ENCODE data around the gene CBLN1. TPM values are rescaled to one million over a fixed set of nuclear protein-coding genes. Genes with fewer than 3 reads are reported as not detected.

The CBLN1 gene
- total RNA-seq, 1 experiment from 2014 or later = not detected

DNA sequence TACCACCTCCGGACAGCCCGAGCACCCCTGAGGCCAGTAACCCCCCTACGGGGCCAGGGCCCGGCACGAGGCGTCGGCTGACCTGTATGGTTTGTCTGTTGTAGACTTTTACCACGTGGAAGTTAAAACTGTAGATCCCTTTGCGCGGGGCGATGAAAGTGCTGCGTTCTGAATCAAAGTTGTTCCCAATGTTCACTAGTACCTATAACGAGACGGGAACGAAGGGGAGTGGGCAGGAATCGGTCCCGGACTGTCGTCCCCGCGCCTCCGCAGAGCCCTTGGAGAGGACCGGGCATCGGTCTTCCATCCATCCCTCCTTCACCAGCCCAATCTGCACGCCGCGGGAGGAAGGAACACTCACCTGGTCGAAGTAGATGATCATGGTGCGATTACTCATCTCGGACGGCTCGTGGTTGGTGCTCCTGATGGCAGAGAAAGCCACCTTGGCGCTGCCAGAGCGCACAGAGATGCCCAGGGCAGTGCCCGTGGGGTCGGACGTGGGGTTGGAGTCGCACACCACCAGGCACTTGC lies 732 bp downstream of the CBLN1 start:
- peaks cover 24% of the 10 kb centered on the region for H3K27me3 ChIP-seq
- no peak for DNase-seq
- no peaks in the 10 kb centered on the region for H3K9me3 ChIP-seq
- H3K4me3 ChIP-seq = no peak overlapping the region
- H3K36me3 ChIP-seq = no peaks in the 10 kb centered on the region

DNA sequence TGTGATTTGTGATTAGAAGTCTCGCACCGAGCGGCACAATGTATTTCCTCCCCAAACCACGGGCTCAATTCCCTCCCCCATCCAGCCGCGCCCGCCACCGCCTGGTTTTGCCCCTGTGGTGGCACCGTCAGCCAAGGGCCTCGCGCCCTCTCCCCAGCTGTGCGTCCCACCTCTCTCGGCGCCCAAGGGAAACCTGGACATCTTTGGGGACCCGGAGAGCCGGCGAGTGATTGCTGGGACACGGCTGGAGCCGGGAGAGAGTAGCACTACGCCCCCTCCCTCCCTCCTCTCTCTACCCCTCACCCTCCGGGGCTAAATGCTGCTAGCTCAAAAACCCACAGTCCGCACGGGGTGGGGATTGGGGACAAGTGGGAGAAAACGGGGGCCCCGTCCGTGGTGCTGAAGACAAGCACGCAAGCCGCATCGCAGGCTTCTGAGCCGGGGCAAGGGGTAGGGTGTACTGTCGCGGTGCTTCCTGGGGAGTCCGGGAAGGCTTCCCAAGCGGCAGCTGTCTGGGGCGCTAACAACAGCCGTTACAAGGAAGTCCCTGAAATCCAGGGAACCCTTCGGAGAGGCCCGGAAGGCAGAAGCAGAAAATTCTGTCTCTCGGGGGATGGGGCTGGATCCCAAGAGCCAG lies 1.4 kb downstream of the CBLN1 start:
- Histone ChIP-seq H3K9me3 (no peaks in the 10 kb centered on the region), H3K27me3 (peaks cover 24% of the 10 kb centered on the region), H3K4me3 (no peak overlapping the region), H3K36me3 (no peaks in the 10 kb centered on the region)
- no peak for DNase-seq

DNA sequence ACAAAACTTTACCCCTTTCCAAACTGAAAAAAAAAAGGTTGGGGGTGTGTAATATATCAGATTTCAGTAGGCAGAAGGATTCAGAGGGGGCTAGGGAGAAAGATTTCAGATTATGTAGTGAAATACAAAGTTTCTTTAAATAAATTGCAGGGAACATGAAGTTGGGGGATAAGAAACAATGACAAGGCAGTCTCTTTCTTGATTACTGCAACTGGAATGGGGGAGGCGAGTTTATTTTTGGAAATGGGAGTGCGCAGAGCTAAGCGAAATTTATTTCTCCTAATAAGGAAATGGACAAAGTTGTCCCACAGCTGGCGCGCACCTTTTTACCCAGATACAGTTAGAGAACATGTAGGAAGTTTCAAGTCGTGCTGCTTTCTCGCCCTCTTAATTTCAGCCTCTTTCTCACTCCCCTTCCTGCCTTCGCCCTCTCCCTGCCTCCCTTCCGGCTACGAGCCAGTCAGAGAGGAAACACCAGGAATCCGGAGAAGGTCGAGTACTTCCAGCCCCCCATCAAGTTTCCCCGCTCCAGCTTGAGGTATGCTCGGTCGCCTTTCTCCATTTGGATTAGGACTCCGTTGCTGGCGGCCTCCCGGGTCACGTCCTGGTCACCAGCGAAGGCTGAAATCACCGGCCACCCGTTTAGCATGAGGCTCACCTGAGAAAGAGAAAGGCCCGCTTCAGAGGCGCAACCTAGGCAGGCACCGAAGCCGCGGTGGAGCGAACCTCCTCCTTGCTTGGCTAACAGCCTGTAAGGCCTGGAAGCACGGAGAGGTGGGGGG lies 2.5 kb downstream of the CBLN1 start:
- H3K9me3 ChIP-seq = no peaks in the 10 kb centered on the region
- DNase-seq = no peak
- H3K4me3 ChIP-seq = no peak overlapping the region
- no peaks in the 10 kb centered on the region for H3K36me3 ChIP-seq
- peaks cover 20% of the 10 kb centered on the region for H3K27me3 ChIP-seq

DNA sequence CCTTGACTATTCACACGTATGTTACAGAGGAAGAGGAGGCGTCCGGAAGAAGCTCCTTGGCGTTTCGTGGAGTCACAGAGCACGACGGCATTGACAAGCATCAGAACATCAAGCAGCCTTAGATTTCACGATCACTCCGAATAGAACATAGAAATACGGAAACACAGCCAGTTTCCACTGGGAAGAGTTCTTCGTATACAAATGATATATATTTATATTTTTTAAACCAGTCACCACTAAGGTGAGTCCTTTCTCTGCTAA lies 3.1 kb downstream of the CBLN1 start:
- Histone ChIP-seq H3K36me3 (no peaks in the 10 kb centered on the region), H3K9me3 (no peaks in the 10 kb centered on the region), H3K4me3 (no peak overlapping the region), H3K27me3 (peaks cover 19% of the 10 kb centered on the region)
- no peak for DNase-seq

DNA sequence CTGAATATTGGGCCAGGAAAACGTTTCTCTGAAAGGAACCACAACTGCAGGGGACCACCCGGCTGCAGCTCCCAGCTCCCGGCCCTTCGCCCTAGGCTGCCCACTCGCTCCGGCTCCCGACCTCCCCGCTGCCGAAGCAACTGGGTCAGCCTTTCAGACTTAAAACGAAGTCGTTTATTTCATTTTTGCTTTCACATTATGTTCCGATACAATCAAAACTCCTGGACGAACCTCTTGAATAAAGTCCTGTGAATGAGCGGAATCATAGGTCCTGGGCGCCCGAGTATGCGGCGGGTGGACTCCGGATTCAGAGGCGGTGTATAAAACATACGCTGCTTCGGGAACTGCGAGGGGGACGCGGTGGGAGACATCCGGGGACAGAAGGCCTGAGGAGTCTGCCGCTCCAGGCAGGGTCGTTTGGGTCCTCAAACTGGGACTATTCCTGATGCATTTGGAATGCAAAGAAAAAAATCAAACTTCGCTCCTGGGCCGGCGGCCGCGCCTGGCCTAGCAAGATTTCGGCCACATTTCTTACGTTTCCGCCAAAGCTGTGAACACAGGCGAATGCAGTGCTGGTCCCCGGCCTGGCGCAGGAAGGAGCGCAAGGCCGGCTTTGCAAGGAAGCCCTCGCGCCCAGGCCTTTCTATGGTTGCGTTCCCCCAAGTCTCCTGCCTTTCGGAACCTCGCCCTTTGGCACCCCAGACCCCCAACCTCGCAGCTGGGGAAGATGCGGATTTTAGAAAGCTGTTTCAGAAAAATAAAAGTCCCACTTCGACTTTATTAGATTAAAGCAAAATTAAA lies 3.7 kb downstream of the CBLN1 start:
- no peaks in the 10 kb centered on the region for H3K9me3 ChIP-seq
- H3K36me3 ChIP-seq = no peaks in the 10 kb centered on the region
- H3K4me3 ChIP-seq = no peak overlapping the region
- peaks cover 15% of the 10 kb centered on the region for H3K27me3 ChIP-seq
- no peak for DNase-seq

DNA sequence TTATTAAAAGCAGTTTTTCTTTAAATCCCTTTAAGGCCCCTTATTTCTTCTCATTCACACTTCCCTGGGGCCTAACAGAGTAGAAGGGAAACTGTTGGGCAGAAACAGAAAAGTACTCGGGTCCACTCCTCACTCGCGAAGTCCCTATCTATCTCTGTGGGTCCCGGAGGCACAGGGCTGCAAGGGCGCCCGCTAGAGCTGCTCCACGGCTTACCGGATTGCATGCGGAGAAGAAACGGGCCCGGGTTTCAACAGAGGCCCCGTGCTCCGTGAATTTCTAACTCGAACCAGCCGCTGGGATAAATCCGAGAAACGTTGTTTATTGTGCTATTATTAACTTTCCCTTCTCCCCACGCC lies 4.3 kb downstream of the CBLN1 start:
- DNase-seq = no peak
- Histone ChIP-seq H3K36me3 (no peaks in the 10 kb centered on the region), H3K9me3 (no peaks in the 10 kb centered on the region), H3K4me3 (no peak overlapping the region), H3K27me3 (peaks cover 10% of the 10 kb centered on the region; the same call in 1 of the 2 replicates)

DNA sequence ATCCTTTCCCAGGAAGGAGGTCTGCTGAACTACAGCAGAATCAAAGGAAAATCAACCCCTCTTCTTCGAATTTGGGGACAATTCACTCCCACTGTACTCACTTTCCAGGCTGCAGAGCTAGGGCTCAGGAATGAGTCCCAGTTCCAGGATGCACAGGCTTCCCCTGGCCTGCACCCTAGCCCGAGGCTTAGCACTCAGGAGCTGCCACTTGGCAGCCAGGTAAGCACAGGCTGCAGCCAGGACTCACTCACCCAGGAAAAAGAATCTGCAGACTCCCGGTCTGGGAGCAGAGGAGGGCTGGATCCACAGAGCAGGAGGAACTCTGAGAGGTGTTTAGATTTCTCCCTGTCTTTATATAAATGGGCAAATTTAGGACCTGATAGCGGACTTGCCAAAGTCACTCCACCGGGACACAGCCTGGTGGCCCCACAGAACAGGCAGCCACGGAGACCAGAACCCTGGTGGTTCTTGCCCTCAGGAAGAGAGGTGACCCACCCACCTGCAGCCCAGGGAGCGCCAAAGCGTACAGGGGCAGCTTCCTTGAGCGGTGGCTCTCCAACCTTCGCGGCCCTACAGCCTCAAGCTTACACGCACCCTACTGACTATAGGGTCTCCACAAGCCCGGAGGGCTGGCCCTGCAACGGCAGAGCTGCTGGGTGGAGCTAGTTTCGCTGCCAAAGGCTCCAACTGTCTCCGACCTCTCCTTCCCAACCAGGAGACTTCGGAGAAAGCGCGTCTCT lies 4.8 kb downstream of the CBLN1 start:
- Histone ChIP-seq H3K9me3 (no peaks in the 10 kb centered on the region), H3K4me3 (no peak overlapping the region), H3K36me3 (no peaks in the 10 kb centered on the region), H3K27me3 (peaks cover 10% of the 10 kb centered on the region; the same call in 1 of the 2 replicates)
- no peak for DNase-seq

DNA sequence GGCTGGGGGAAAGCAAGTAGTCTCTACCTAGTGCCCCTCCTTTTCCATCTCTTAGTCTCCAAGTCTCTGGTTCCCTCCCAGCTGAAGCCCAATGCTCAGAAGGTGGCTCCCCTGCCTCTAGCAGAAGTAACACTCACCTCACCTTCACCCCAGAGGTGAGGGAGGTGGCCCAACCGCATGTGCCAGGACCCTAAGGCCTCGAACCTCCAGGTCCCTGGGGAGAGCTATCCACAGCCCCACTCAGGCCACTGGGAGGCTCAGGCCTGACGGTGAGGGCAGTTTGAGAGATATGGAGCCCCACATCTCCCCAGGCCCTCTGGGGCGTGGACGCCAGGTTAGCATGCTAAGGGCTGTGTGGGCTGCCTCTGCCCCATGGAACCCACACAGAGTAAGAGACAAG lies 5.8 kb downstream of the CBLN1 start:
- no peak for DNase-seq
- Histone ChIP-seq H3K9me3 (no peaks in the 10 kb centered on the region), H3K4me3 (no peak overlapping the region), H3K36me3 (no peaks in the 10 kb centered on the region), H3K27me3 (peaks cover 8% of the 10 kb centered on the region; the same call in 1 of the 2 replicates)

DNA sequence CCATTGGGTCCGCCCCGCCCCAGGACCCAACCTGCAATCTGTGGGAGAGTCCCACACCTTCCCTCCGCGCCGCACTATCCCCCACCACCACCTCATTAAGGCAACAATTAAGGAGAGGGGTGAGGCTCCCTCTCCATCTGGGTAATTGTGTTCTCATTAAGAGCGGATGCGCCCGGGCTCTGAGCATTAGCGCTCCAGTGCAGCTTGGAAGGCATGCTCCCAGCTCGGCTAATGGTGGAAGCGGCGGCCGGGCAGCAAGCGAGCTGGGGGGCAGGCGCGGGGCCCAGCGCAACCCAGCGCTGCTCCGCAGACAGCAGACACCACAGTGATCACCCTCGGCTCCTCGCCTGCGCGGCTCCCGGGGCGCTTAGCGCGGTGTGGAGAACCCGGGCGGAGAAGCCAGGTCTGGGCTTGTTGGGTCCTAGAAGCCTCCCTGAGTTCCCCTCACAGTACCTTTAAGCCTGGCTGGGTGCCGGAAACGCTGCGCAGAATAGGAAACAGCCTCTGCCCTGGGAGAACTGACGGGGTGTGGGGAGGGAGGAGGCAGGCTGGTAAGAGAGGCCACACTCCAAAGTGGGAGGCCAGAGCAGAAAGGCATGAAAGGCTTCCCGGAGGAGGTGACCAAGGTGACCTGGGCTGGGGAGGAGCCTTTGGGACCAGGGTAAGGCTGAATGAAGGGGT lies 6.4 kb downstream of the CBLN1 start:
- no peaks in the 10 kb centered on the region for H3K9me3 ChIP-seq
- no peak overlapping the region for H3K4me3 ChIP-seq
- no peak for DNase-seq
- no peaks in the 10 kb centered on the region for H3K36me3 ChIP-seq
- peaks cover under 1% of the 10 kb centered on the region; the same call in 1 of the 2 replicates for H3K27me3 ChIP-seq

DNA sequence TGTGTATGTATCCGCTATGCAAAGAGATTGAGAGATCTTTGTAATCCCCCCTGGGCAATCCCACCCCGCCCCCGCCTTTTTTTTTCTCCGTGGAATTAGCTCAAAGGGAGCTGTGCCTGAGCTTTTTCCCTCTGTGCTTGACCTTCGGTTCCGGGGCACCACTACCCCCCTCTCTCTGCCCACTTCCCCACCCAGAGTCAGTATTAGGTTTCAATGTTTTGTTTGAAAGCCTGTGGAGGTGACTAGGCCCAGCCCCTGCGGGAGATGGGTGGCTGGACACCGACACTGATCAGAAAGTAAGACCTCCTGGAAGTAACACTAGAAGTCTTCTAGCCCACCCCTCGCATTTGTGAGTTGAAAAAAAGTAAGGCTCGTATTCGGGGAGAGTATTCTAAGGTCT lies 7.0 kb downstream of the CBLN1 start:
- H3K27me3 ChIP-seq = no peaks in the 10 kb centered on the region
- H3K9me3 ChIP-seq = no peaks in the 10 kb centered on the region
- H3K36me3 ChIP-seq = no peaks in the 10 kb centered on the region
- no peak for DNase-seq
- H3K4me3 ChIP-seq = no peak overlapping the region

DNA sequence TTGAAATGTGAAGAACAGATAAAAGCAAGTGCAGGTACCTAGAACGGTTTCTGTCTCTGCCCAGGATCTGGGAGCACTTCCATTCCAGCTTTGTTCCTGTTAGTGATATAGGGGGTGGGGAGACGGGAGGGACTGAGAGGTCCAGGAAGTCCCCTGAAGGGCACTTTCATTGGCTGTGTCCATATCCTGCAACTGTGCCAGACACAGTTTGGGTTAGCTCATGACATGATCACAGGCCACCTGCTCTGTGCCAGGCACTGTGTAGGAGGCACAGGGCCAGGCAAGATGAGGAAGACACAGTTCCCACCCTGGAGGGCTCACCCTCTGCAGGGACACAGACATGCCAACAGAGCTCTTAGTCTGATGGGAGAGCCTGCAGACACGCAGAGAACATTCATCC lies 7.9 kb downstream of the CBLN1 start:
- no peaks in the 10 kb centered on the region for H3K36me3 ChIP-seq
- no peak overlapping the region for H3K4me3 ChIP-seq
- DNase-seq = no peak
- no peaks in the 10 kb centered on the region for H3K9me3 ChIP-seq
- H3K27me3 ChIP-seq = no peaks in the 10 kb centered on the region

DNA sequence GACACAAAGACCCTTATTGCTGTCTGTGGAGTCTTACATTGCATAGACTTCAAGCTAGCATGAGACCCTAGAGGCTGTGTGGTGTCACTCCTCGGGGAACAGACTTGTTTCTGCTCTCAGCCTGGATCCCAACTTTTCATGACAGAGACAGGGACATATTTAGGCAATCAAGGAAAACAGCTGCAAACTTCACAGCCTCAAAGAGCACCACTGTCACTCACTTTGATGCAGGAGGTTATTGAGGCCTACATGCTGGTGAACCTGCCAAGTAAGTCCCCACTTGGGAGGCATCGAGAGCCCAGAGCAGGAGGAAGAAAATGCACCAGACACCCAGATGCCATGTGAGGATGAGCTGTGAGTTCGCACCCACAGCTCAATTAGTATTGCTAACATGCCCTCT lies 10.3 kb downstream of the CBLN1 start:
- H3K9me3 ChIP-seq = no peaks in the 10 kb centered on the region
- DNase-seq = no peak
- no peaks in the 10 kb centered on the region for H3K27me3 ChIP-seq
- H3K4me3 ChIP-seq = no peak overlapping the region
- H3K36me3 ChIP-seq = no peaks in the 10 kb centered on the region

DNA sequence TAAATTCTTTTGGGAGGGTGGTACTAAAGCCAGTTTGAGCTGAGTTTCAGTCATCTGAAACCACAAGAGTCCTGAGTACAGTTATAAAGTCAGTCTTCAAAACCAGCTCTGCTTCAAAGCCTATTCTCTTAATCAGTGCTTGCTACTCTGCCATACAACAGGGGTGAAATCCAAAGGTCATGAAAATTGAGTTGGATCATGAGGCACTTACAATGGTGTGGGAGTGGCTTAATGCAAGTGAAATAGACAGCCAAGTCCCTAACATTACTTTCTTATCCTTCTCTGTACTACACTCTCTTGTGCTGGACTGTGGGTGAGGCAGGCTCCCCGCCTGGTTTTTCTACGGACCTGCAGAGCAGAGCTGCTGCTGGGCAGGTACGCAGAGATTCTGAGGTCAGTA lies 12.4 kb downstream of the CBLN1 start:
- H3K9me3 ChIP-seq = no peaks in the 10 kb centered on the region
- no peak for DNase-seq

DNA sequence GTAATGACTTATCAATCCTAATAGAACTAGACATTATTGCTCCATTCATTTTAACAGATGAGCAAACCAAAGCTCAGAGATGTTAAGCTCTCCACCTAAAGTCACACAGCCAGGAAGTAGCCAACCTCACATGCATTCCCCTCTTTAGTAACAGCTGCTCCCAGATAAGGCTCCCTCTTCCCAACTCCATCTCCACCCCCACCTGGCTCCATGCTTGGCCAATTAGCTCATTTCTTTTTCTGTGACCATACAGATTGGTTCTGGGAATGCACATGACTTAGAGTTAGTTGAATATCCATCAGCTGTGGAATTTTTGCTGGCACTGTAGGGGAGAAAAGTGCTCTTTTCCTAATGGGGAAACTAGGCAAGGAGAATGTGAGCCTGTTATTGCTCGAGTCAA lies 13.0 kb downstream of the CBLN1 start:
- Histone ChIP-seq H3K4me3 (no peak overlapping the region), H3K9me3 (no peaks in the 10 kb centered on the region), H3K27me3 (no peaks in the 10 kb centered on the region), H3K36me3 (no peaks in the 10 kb centered on the region)
- no peak for DNase-seq

More for the DNA sequence above, 12.4 kb downstream of the CBLN1 start:
- no peaks in the 10 kb centered on the region for H3K36me3 ChIP-seq
- H3K27me3 ChIP-seq = no peaks in the 10 kb centered on the region
- no peak overlapping the region for H3K4me3 ChIP-seq

DNA sequence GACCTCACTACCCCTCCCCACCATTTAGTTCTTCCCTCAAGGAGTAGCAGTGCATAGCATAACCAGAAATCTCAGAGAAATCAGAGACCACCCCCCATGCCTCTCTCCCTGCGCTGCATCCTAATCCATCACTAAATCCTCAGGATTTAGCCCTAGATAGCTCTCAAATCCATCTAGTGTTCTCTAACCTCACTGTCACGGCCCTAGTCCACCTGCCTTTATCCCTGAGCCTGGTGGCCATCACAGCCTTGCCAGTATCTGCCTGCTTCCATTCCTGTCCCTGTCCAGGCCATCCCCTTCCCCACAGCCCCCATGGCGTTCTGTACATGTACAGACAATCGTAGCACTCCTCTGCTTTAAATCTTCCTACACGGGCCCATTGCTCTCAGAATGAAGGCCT lies 19.1 kb downstream of the CBLN1 start:
- Histone ChIP-seq H3K4me3 (no peak overlapping the region), H3K27me3 (no peaks in the 10 kb centered on the region), H3K9me3 (no peaks in the 10 kb centered on the region), H3K36me3 (no peaks in the 10 kb centered on the region)
- DNase-seq = no peak

DNA sequence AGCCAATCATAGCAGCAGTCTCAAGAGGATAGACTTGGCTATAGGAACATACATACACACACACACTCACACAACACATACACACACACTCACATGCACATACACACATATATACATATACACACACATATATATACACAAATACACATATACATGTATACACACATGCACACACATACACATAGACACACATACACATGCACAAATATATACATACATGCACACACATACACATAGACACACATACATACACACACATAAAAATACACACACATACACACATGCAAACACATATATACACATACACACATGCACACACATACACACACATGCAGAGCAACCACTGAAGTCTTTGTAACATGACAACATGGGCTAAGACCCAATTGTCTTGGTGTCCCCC lies 19.7 kb downstream of the CBLN1 start:
- H3K9me3 ChIP-seq = no peaks in the 10 kb centered on the region
- no peaks in the 10 kb centered on the region for H3K36me3 ChIP-seq
- H3K4me3 ChIP-seq = no peak overlapping the region

More for the DNA sequence above, 19.7 kb downstream of the CBLN1 start:
- no peaks in the 10 kb centered on the region for H3K27me3 ChIP-seq
- DNase-seq = no peak
